ENCODE data around the gene DHX35. TPM values are rescaled to one million over a fixed set of nuclear protein-coding genes. Genes with fewer than 3 reads are reported as not detected.

DHX35 gene
- total RNA-seq, 1 donor = 10.8 TPM

DNA sequence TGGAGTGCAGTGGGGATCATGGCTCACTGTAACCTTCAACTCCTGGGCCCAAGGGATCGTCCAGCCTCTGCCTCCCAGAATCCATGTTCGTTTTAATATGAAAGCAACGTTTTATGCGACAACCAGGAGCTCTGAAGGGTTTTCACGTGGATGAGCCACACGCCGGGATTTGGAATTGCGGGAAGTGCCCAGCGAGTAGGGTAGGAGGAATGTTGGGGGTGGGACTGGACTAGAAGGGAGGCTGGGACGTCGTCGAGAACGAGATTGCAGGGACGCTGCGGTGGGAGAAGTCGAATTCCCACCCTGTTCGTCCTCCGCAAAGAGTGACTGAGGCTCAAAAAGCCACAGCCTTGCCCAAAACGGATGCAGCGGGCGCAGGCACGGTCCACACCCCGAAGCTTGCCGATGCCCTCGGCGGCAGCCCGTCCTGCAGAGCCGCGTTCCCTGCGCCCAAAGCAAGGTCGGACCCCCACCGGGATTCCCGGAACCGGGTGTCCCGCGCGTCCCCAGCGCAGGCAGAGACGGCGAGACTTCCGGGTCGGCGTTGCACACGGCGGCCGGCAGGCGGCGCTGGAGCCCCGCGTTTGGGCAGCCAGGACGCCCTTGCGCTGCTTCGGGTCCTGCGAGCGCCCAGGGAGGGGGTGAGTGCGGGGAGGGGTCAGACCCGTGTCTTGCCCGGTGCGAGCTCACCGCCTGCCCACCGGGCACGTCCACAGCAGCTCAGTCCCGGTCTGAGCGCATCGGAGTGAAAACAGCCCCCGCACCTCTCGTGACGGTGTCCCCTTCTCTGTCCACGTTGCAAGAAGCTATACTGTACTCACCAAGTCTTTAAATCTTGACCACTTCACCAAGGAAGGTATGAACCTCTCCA, 87.8 kb downstream of the DHX35 start:
- DNase-seq (ENCODE audit: low read depth in 2 of 3, low spot score in 2 of 3) = peak; percentile 61 to 69 (median 61)

DNA sequence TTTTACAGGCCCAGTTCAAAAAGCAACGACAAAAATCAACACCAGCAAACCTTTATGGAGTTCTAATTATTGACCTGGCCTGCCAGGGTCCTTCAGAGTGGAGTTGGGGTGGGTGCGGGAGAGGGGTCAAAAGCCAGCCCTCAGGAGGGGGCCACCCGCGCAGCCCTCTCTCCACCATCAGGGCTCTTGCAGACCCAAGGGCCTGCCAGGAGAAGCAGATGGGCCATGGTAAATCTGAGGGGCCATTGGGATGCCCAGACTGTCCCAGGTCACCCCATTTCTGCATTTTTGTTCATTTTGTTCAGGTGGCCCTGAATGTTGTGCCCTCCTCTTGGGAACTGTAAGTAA, 88.4 kb downstream of the DHX35 start:
- no peak for DNase-seq (ENCODE audit: low read depth in 2 of 3, low spot score in 2 of 3)

DNA sequence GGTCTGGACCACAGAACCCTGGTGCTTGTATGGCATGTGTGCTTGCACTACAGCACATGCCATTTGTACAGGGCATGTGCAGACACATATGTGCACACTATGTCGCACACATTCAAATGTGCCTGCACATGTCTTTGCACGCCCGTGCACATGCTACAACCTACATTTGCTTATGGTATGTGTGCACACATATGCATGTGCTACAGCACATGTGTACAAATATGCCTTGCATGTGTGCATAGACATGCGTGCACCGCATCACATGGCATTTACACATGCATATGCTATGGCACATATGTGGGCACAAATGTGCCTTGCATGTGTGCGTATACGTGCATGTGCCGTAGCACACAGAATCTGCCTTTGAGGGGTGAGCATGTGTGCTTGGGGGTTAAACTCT, 90.5 kb downstream of the DHX35 start:
- DNase-seq (ENCODE audit: low read depth in 2 of 3, low spot score in 2 of 3) = no peak

DNA sequence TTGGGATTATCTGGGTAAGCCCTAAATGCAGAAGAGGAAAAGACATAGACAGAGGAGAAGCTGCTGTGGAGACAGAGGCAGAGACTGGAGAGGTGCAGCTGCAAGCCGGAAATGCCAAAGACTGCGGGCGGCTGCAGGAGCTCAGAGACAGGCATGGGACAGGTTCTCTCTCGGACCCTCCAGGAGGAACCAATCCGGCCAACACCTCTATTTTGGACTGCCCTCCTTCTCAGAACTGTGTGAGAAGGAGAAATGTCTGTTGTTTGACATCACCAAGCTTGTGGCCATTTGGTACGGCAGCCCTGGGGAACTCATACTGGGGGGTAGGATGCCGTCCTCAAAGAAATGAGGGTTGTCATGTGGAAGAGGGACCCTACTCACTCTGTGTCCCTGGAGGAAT, 95.0 kb downstream of the DHX35 start:
- no peak for DNase-seq (ENCODE audit: low read depth in 2 of 3, low spot score in 2 of 3)

DNA sequence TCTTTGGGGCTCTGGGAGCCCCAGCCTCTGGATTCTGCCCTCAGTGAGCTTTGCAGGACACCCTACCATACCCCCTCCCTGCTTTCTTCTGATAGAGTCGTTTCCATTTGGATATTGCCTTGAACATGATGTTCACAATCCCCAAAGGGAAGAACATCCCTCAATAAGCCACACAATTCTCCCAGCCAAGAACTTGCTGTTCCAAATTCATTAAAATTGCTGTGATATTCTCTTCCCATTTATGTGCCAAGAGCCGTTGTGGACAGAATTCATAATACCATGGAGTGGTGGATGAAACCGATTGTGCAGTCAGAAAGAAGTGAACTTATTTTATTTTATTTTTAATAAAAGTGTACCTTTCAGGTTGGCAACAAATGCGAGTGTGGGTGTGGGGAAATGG, 95.8 kb downstream of the DHX35 start:
- DNase-seq (ENCODE audit: low read depth in 2 of 3, low spot score in 2 of 3) = no peak

DNA sequence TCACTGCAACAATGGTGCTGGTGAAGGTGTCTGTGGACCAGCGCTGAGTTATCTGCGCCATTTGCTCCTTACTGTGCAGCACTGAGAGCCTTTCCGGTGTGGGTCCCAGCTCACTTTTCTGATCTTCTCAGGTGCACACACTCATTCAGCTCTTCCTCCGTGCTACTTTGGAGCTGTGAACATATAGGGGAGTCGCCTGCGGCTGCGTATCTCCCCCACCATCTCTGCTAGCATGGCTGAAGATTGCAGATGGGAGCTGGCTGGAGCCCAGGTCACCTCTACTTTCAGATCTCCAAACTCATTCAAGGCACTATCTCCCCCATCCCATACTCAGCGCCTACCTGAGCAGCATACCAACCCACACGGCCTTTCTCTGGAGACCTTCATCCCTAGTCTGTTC, 96.9 kb downstream of the DHX35 start:
- DNase-seq (ENCODE audit: low read depth in 2 of 3, low spot score in 2 of 3) = no peak

DNA sequence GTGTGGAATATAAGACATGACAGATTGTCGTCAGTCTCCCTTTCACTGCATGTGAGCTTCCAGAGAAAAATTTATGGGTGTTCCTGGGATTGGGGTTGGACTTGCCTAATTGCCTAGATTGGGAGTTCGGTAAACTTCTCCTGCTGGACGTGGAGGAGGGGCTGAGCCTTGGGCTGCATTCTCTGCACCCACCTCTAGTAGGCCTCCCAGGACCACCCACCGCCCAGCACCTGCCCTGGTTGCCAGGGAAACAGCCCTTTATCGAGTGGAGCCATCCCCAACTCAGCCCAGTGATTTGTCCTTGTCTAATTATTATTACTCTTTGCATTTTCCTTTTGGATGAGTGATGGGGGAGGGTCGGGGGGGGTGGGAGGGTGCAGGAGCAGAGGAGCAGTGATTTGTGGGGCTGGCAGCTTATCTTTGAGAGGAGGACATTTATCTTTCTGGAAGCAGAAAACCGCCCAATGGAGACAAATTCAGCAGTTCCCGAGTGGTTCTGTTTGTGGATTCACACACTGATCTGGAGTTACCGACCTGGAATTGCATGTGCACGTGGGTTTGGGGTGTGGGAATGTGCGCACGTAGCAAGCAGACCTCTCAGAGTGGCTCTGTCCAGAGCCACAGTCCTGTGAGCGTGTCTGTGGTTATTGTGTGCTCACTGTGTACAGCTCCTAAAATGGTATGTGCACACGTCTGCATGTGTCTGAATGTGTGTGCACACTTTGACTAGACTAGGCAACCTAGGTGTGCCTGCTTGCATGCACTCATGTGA, 104.5 kb downstream of the DHX35 start:
- no peak for DNase-seq (ENCODE audit: low read depth in 2 of 3, low spot score in 2 of 3)

DNA sequence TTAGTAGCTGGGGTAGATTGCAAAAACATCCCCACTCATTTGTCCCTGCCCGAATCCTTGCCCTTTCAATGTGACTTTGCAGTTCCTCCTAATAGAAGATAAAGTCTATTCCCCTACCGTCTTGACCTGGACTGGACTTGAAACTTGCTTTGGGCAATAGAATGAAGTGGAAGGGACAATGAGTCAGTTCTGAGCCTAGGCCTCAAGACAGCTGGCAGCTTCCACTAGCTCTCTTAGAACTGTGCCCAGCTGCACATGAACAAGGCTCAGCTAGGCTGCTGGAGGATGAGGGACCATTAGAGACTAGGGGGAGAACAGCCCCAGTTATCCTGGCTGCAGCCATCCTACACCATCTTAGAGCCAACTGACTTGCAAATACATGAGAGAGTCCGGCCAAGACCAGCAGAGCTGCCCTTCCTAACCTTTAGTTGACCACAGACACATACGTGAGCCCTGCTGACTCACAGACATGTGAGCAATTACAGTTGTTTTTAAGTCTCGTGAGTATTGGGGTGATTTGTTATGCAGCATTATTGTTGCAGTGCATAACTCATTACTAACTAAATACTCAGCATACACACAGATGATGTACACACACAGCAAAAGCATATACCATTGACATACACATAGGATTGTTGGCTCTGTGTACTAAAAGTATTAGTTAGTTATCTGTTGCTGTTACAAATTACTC, 105.5 kb downstream of the DHX35 start:
- DNase-seq (ENCODE audit: low read depth in 2 of 3, low spot score in 2 of 3) = no peak

DNA sequence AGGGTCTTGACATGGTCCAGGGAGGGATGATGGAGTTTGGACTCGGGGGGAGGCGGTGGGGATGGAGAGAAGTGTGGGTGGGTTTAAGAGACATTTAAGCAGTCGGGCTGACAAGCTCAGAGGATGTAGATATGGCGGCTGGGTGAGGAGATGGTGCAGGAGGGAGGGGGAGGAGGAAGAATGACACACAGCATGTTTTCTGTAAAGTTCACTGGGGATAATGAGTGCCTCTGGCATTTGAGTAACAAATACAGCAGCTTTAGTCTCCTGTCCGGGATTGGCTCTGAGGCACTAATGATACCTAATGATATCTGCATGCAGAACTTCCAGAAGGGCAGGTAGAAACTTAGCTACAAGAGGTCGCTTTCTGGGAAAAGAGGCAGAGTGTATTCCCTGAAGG, 107.8 kb downstream of the DHX35 start:
- no peak for DNase-seq (ENCODE audit: low read depth in 2 of 3, low spot score in 2 of 3)

DNA sequence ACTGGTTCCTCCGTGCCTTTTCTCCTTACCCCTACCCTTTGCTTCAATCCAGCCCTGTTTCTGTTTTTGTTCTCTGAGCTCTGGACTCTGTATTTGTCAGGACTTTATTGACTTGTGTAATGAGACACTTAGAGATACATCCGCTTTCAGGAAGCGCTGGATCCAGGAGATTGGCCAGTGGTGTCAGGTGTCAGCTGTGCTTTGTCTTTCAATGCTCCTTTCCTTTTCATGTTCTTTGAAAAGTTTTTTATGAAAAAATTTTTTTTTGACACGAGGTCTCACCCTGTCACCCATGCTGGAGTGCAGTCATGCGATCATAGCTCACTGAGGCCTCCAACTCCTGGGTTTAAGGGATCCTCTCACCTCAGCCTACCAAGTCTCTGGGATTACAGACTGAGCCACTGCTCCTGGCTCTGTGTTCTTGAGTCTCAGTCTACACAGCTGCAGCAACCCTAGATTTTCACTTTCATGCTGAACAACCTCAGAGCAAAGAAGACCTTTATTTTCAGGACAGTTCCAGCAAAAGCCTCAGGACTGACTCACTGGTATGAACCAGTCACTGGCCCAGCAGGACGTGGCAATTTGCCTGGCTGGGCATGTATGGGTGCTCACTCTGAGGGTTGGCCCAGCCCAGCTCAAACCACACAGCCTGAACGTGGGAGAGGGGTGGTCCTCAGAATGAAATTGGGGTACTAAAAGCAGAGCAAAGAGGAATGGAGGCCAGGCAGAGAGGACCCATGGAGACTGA, 108.5 kb downstream of the DHX35 start:
- no peak for DNase-seq (ENCODE audit: low read depth in 2 of 3, low spot score in 2 of 3)

DNA sequence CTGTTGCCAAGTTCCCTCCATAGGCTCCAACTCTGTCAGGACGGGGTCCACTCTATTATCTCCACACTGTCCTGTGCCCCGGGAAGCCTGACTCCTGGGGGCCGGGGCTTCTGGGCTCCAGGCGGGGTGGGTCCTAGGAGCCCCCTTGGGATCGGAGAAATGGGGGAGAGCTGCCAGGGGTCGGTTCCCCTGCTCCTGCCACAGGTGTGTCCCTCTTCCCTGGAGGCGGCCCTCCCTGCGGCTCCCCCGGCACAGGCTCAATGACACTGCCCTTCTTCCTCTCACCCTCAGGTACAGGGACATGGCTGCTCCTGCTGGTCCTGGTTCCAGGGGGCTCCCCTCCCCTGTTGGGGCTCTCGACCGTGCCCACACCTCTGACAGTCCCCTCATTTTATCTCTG, 110.0 kb downstream of the DHX35 start:
- DNase-seq (ENCODE audit: low read depth in 2 of 3, low spot score in 2 of 3) = no peak

DNA sequence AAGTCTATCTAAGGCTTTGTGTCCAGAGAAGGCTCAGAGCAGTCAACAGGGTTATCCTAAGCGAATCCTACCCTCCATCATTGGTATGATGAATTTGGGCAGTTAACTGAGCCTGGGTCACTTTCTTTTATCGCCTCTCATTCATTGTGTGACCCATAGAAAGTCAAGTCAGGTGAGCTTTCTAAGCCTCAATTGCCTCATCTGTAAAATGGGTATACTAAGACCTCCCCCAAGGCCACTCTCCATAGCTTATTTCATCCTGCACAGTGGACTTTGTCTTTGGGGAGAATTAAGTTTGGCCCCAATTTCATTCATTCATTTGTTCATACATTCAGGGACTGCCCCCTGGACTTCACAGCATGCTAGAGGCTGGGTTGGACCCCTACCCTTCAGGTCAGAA, 110.5 kb downstream of the DHX35 start:
- DNase-seq (ENCODE audit: low read depth in 2 of 3, low spot score in 2 of 3) = no peak

DNA sequence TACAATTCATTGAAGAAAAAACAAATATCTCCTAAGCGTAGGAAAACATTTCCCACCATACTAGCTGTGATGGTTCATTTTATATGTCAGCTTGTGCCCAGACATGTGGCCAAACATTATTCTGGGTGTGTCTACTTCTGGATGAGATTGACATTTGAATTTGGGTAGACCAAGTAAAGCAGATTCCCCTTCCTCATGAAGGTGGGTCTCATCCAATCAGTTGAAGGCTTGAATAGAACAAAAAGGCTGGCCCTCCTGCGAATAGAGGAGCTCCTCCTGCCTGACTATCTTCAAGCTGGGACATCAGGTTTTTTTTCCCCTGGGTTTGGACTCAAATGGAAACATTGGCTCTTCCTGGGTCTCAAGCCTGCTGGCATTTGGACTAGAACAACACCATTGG, 113.6 kb downstream of the DHX35 start:
- DNase-seq (ENCODE audit: low read depth in 2 of 3, low spot score in 2 of 3) = no peak

DNA sequence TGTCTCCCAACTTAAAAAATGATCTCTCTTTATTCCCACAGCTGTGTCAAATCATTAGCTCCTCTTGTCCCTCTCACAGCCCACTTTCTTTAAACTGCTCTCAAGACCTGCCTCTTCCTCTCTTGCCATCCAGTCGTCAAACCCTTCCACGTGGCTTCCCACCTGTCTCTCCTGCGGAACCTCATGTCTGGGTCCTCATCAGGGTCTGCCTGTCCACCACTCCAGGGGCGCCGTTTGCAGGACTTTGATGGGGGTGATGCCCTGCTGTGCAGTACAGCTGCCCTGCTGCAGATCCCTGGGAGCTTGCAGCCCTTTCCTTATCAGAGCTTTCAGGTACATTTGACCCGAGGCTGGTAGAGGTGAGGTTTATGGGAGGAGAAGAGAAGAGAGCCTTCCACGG, 114.8 kb downstream of the DHX35 start:
- DNase-seq (ENCODE audit: low read depth in 2 of 3, low spot score in 2 of 3) = no peak

DNA sequence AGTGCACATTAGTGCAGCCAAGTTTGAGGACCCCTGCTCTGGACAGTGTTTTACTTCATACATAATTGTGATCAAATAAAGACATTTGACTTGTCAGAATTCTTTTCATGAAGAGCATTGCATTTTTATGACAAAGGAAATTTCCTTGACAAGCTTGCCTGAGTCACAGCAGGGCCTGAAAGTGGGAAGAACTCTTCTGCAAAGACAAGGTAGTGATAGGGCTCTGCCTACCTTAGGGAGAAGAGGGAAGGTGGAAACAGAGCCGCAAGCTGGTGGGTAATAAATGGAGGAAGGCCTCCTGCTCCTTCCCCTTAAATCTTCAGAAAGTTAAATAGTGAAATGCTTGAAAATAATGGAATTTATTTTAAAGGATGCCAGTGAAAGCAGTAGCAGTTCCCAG, 118.2 kb downstream of the DHX35 start:
- no peak for DNase-seq (ENCODE audit: low read depth in 2 of 3, low spot score in 2 of 3)

DNA sequence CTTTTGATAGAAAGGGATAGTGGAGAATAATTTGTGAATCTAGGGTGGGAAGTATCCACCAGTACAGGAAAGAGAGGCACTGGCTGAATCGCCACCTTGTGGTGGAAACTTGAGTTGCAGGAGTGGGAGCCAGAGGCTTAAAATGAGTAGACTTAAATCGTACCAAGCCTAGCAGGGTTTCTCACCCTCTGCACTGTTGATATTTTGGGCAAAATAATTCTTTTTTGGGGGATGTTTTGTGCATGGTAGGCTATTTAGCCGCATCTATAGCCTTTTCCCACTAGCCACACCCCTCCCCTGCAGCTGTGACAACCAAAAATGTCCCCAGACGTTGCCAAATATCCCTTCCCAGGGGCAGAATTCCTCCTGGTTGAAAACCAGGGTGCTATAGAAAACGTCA, 119.1 kb downstream of the DHX35 start:
- peak; percentile 41 to 87 (median 58) for DNase-seq (ENCODE audit: low read depth in 2 of 3, low spot score in 2 of 3)

DNA sequence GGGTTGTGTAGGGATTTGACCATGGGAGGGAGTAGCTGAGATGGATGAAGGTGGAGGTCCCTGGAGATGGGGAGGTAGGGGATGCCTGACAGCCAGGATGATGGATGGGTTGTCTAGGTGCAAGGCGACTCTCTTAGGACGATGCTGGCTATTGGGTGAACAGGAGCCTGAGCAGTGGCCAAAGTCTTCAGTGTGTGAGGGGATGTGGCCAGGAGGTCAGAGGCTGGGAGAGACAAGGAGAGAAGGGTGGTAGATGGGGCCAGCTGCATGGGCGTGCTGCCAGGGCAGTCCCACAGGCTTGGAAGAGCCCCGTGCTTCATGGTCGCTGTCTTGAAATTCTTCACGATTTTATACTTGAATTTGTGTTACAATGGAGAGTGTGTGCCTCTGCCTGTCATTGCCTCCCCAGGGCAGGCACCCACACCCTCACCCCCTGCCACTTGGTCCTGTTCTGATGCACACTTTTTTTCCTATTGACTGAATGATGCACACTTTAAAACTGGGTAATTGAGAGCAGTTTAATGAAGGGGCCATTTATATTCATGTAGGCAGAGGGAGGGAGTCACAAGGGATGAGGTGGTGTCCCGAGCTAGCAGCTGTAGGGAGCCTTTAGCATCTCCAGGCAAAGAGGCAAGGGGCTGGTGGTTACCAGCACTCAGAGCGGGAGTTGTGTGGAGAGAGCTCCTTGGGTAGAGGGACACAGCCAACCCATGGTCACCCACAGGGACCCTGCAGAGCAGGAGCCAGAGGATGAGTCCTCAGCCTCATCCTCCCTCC, 120.7 kb downstream of the DHX35 start:
- DNase-seq (ENCODE audit: low read depth in 2 of 3, low spot score in 2 of 3) = no peak

DNA sequence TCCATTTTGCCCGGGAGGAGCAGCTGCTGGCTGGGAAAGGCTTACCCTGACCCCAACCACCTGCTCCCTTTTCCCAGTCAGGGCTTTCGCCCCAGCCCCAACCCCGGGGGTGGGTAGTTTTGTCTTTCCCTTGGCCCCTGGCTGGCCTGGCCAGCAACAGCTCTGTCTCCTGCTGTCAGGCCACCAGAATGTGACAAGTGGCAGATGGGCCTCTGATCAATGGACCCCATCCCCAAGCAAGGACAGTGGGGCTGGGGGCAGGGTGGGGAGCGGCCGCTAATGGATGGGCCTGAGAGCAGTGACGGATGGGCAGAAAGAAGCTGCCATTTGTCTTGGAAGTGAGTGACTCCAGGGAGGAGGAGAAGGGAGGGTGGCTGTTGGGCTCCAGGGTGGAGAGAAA, 121.6 kb downstream of the DHX35 start:
- DNase-seq (ENCODE audit: low read depth in 2 of 3, low spot score in 2 of 3) = no peak

DNA sequence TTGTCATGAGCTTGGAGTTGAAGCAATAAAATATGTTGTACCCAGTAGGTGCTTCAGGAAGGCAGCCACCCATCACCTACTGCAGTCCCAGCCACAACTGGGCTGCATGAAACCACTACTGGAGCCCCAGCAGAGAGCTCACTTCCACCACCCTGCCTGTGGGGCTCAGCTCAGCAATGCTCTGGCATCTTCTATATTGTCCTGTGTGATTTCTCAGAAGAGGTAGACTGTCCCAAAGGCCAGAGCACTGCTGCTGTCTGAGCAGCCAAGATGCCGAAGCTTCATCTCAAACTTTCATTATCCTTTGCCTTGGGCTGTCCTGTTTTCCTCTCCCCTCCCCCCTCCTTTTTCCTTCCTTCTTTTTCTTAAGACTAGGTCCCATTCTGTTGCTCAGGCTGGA, 126.9 kb downstream of the DHX35 start:
- DNase-seq (ENCODE audit: low read depth in 2 of 3, low spot score in 2 of 3) = no peak

All from hematopoietic multipotent progenitor cell (in vitro differentiated cells).